NOMO-1 treated with DMSO at 0.1 percent for 48 hours (cell line): ENCODE results near the gene OSBPL1A.

ENCODE experiments used
- DNase-seq: peaks from one replicate; lab custom pipeline; 2025; ENCODE audit not compliant: unreplicated experiment; lab: John Stamatoyannopoulos, UW

The OSBPL1A gene

GRCh38 chr18:24344509-24344908, 53.1 kb downstream of the OSBPL1A start:
- no peak for DNase-seq

- DNase-seq, result no peak
These were observed 55.3 kb downstream of the OSBPL1A start for GRCh38 chr18:24342347-24342746.

- no peak for DNase-seq
These were observed 56.3 kb downstream of the OSBPL1A start for GRCh38 chr18:24341361-24341760.

DNA sequence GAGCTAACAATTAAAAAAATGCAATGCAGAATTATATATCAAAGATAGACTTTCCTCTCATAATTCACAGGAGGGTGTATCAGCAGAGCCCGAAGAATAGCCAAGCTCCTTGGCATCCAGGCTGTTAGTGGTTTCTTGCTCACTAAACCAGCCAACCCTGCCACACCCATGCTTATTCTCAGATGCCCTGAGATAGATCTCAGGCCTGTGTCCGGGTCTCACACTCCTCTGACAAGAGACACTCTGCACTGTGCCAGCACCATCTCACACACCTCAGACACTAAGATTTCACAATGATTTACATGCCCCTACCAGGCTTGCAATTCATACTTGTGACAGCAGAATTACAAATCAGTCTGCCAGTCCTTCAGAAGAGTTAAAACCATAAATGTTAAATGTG, 64.5 kb downstream of the OSBPL1A start:
- DNase-seq, result no peak

GRCh38 chr18:24326211-24326610, 71.4 kb downstream of the OSBPL1A start:
- DNase-seq, result no peak

- DNase-seq, result no peak
These were observed 75.0 kb downstream of the OSBPL1A start for GRCh38 chr18:24322584-24323136.

GRCh38 chr18:24321071-24321470, 76.6 kb downstream of the OSBPL1A start:
- no peak for DNase-seq

- no peak for DNase-seq
These were observed 77.9 kb downstream of the OSBPL1A start for GRCh38 chr18:24319757-24320156.

GRCh38 chr18:24317370-24317769, 80.3 kb downstream of the OSBPL1A start:
- no peak for DNase-seq

- no peak for DNase-seq
These were observed 82.5 kb downstream of the OSBPL1A start for GRCh38 chr18:24315170-24315569.

GRCh38 chr18:24306201-24306600, 91.4 kb downstream of the OSBPL1A start:
- DNase-seq, result no peak

DNA sequence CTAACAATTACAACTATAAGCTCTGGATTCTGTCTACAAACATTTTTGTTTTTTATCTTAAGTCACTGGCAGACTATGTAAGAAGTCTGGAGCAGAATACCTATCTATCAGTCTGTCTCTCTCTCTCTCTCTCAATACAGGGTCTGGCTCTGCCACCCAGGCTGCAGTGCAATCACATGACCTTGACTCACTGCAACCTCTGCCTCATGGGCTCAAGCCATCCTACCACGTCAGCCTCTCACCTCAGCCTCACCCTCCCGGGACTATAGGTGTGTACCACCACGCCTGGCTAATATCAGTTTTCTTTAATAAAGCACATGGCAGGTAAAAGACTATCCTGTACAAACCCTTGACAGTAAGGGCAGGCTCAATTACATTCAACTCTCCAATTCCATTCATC, 96.9 kb downstream of the OSBPL1A start:
- DNase-seq, result no peak

- DNase-seq, result no peak
These were observed 101.3 kb downstream of the OSBPL1A start for GRCh38 chr18:24296276-24296675.

GRCh38 chr18:24293254-24293653, 104.4 kb downstream of the OSBPL1A start:
- no peak for DNase-seq

GRCh38 chr18:24278591-24278990, 119.0 kb downstream of the OSBPL1A start:
- DNase-seq, result no peak

DNA sequence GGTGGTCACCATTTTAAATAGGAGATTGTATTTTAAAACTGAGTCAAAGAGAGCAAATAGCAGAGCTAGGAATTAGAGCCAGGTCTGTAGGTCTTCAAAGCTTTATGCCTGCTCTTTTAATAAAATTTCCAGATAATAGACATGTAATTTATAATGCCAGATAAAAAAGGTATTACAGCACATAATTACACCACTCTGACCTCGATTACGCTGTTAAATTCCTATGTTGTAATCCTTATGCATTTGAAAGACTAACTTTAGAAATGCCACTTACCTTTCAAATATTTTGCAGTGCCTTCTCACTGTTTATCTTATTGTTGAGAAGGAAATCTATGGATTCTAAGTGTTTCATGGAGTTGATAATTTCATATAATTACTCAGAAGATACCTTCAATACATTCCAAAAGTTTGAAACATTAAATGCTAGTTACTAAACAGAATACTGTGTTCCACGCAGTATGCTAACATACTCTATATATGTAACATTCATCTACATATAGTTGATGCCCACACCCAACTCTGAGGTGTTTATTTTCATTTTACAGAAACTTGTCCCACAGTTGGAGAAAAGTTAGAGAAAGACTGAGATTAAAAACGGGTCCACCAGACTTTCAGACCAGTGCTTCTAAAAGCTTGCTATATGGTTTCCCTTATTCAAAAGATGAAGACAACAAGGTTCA, 120.0 kb downstream of the OSBPL1A start:
- DNase-seq, result no peak

- no peak for DNase-seq
These were observed 120.6 kb downstream of the OSBPL1A start for GRCh38 chr18:24276994-24277393.

DNA sequence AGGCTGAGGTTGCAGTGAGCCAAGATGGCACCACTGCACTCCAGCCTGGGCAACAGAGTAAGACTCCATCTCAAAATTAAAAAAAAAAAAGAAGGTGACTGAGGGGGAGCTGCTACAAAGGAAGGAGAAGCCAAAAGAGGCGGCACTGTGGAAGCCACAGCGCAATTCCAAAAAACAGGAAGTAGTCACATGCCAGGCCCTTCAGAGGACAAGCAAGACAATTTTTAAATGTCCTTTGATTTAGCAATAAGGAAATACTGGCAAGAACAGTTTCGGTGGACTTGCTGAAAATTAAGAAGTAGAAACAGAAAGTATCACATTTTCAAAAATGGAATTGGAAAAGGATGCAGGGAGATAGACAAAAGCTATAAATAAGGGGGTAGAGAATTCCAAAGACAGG, 122.8 kb downstream of the OSBPL1A start:
- peak; percentile 65 for DNase-seq

- DNase-seq, result no peak
These were observed 124.0 kb downstream of the OSBPL1A start for GRCh38 chr18:24273596-24273995.

- DNase-seq, result no peak
These were observed 125.4 kb downstream of the OSBPL1A start for GRCh38 chr18:24272229-24272525.

DNA sequence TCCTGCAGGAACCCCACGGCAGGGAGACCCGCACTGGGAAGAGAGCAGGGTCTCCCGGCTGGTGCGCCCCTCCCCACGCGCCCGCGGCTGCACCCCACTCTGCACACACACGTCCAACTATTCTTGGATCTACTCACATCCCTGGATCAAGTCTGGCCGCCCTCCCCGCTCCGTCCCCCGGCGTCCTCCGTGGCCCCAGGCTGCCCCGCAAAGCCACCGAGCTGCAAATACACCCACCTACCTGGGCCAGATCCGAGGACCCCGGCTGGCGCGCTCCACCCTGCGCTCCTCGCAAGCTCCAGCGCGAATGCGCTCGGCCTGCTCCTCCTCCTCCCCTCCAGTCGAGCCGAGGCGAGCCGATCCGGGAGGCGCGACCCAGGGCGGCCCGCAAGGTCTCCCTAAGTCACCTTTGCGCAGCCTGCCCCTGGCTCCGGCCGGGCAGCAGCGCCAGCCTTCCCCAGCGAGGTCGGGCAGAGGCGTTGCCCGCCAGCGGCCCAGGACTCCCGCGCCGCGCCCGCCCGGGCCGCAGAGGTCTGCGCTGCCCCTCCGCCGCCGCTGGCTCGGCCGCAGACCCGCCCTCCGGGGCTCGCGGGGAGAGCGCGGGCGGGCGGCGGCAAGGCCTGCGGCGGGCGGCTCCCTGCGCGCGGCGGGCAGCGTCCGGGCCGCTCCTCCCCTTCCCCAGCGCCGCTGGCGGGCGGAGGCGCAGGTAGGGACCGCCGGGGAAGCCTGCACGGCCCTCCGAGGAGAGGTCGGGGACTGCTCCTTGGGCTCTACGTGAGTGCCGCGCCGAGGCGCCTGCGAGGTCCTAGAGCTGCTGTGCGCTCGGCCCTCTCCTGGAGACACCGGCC, 126.0 kb downstream of the OSBPL1A start:
- DNase-seq, result no peak

DNA sequence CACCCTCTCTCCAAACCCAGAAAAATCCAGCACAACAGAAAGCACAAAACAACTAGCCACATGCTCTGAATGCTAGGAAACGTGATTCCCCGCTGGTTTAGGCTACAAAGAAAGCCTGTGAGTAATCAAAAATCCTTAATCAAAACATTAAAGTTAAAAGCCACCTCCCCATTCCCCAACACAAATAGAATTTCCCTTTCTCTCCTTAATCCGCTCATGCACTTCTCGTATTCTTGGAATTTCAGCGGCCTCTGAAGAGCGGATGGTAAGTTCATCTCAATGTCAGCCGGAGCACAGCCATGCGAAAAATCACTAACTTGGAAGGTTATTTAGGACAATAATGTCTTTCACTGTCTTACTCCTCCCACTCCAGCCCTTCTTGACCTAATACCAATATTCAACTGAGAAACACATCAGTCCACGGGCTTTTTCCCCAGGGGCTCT, 126.7 kb downstream of the OSBPL1A start:
- no peak for DNase-seq
